Embryonic facial prominence (tissue), 1 donor: ENCODE measurements around the gene WWOX.

Source experiments
- DNase-seq: peaks from one replicate; pipeline ENCODE4 v3.0.0-alpha.2; 2016; ENCODE audit errors: extremely low spot score

The WWOX gene

GRCh38 chr16:79061181-79061580 is 961.7 kb downstream of the WWOX start:
- DNase-seq, result no peak

- no peak for DNase-seq
Observed at GRCh38 chr16:79062336-79062735, 962.9 kb downstream of the WWOX start.

GRCh38 chr16:79062821-79063220 is 963.4 kb downstream of the WWOX start:
- DNase-seq, result peak; percentile 37

GRCh38 chr16:79064256-79064972 is 965.0 kb downstream of the WWOX start:
- no peak for DNase-seq

GRCh38 chr16:79066561-79066960 is 967.1 kb downstream of the WWOX start:
- no peak for DNase-seq

- DNase-seq, result no peak
Observed at GRCh38 chr16:79067600-79067999, 968.1 kb downstream of the WWOX start.

- DNase-seq, result no peak
Observed at GRCh38 chr16:79069121-79069520, 969.7 kb downstream of the WWOX start.

GRCh38 chr16:79069633-79070032 is 970.2 kb downstream of the WWOX start:
- DNase-seq, result no peak

- DNase-seq, result peak; percentile 58
Observed at GRCh38 chr16:79071424-79071823, 972.0 kb downstream of the WWOX start.

- DNase-seq, result no peak
Observed at GRCh38 chr16:79072517-79072916, 973.1 kb downstream of the WWOX start.

GRCh38 chr16:79073566-79073965 is 974.1 kb downstream of the WWOX start:
- DNase-seq, result no peak

- no peak for DNase-seq
Observed at GRCh38 chr16:79074541-79074940, 975.1 kb downstream of the WWOX start.

- DNase-seq, result no peak
Observed at GRCh38 chr16:79074951-79075350, 975.5 kb downstream of the WWOX start.

GRCh38 chr16:79076047-79076767 is 976.8 kb downstream of the WWOX start:
- no peak for DNase-seq

GRCh38 chr16:79077346-79077745 is 977.9 kb downstream of the WWOX start:
- DNase-seq, result no peak

GRCh38 chr16:79079656-79080420 is 980.4 kb downstream of the WWOX start:
- DNase-seq, result no peak

- DNase-seq, result no peak
Observed at GRCh38 chr16:79081297-79082066, 982.0 kb downstream of the WWOX start.

GRCh38 chr16:79082970-79083369 is 983.5 kb downstream of the WWOX start:
- DNase-seq, result no peak

GRCh38 chr16:79083508-79084299 is 984.2 kb downstream of the WWOX start:
- no peak for DNase-seq

GRCh38 chr16:79088971-79089370 is 989.5 kb downstream of the WWOX start:
- DNase-seq, result no peak

GRCh38 chr16:79089735-79090284 is 990.4 kb downstream of the WWOX start:
- DNase-seq, result no peak
